ENCODE results near the gene KIF21A.

DNA sequence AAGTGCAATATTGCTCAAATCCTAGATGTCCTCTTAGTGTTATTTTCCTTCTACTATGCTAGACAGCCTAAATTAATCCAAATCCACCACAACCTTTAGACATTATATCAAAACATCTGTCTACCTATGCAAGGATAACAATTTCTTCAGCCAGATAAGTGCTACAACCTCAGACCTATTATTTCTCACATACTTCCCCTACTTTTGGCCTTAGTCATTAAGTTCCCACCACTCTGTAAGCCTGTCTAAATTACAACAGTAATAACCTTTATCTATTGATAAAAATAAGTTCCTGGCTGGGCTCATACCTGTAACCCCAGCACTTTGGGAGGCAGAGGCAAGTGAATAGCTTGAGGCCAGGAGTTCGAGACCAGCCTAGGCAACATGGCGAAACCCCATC, 74.0 kb downstream of the KIF21A start:
- TF ChIP-seq, protein P1, sequence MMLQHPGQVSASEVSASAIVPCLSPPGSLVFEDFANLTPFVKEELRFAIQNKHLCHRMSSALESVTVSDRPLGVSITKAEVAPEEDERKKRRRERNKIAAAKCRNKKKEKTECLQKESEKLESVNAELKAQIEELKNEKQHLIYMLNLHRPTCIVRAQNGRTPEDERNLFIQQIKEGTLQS (IDR thresholded peaks at IDR 0.05): no peak
- TF ChIP-seq RAD21 (IDR thresholded peaks at IDR 0.05; ENCODE audit: low read depth) (no peak), JUND (IDR thresholded peaks at IDR 0.05) (no peak), ZFX (IDR thresholded peaks at IDR 0.05) (no peak), POLR2A (IDR thresholded peaks at IDR 0.05; ENCODE audit: borderline replicate concordance, extremely low read depth, insufficient read depth, insufficient read length) (no peak), POLR2AphosphoS5 (IDR thresholded peaks at IDR 0.05; ENCODE audit: low read depth, low read length) (no peak), EZH2 (IDR thresholded peaks at IDR 0.05) (no peak), YY1 (IDR thresholded peaks at IDR 0.05; ENCODE audit: extremely low read depth, insufficient replicate concordance, low read depth, low read length) (no peak)
- TF ChIP-seq, protein P2, sequence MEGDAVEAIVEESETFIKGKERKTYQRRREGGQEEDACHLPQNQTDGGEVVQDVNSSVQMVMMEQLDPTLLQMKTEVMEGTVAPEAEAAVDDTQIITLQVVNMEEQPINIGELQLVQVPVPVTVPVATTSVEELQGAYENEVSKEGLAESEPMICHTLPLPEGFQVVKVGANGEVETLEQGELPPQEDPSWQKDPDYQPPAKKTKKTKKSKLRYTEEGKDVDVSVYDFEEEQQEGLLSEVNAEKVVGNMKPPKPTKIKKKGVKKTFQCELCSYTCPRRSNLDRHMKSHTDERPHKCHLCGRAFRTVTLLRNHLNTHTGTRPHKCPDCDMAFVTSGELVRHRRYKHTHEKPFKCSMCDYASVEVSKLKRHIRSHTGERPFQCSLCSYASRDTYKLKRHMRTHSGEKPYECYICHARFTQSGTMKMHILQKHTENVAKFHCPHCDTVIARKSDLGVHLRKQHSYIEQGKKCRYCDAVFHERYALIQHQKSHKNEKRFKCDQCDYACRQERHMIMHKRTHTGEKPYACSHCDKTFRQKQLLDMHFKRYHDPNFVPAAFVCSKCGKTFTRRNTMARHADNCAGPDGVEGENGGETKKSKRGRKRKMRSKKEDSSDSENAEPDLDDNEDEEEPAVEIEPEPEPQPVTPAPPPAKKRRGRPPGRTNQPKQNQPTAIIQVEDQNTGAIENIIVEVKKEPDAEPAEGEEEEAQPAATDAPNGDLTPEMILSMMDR (IDR thresholded peaks at IDR 0.05 in 2 of 3, conservative IDR thresholded peaks at IDR 0.05 in 1 of 3; ENCODE audit: borderline replicate concordance in 1 of 3, insufficient read depth in 1 of 3, low read depth in 2 of 3, low read length in 2 of 3): no peak

All from HCT116 (cell line).